ENCODE results near the gene PCDH19. TPM values are rescaled to one million over a fixed set of nuclear protein-coding genes. Genes with fewer than 3 reads are reported as not detected.

Gene PCDH19
- total RNA-seq, 1 donor from 2014 or later = 0.27 TPM

DNA sequence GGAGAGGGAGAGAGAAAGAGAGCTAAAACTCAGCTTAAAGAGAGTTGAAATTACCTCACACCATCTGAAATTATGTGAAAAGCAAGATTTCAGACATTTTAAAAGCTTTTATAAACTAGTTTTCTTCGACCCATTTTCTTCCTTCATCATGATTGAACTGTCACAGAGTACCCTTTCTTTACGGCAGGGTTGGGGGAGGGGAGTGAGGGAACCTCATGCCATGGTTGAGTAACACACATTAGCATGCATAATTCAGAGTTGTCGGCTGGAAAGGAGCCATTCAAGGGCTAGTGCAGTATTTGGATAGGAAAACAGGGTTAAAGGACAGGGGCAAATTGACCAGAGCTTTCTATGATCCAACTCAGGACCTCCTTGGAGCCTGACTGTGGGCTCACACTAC is 46.2 kb downstream of the PCDH19 start:
- Histone ChIP-seq H3K9me3 (no peaks in the 10 kb centered on the region), H3K4me1 (no peaks in the 10 kb centered on the region), H3K4me3 (no peak overlapping the region), H3K36me3 (no peaks in the 10 kb centered on the region), H3K27me3 (ENCODE audit: low read depth) (no peaks in the 10 kb centered on the region), H3K27ac (no peak overlapping the region)
- intact Hi-C loops (cut with DNase I) = no loop called here
- TF ChIP-seq, protein P1, sequence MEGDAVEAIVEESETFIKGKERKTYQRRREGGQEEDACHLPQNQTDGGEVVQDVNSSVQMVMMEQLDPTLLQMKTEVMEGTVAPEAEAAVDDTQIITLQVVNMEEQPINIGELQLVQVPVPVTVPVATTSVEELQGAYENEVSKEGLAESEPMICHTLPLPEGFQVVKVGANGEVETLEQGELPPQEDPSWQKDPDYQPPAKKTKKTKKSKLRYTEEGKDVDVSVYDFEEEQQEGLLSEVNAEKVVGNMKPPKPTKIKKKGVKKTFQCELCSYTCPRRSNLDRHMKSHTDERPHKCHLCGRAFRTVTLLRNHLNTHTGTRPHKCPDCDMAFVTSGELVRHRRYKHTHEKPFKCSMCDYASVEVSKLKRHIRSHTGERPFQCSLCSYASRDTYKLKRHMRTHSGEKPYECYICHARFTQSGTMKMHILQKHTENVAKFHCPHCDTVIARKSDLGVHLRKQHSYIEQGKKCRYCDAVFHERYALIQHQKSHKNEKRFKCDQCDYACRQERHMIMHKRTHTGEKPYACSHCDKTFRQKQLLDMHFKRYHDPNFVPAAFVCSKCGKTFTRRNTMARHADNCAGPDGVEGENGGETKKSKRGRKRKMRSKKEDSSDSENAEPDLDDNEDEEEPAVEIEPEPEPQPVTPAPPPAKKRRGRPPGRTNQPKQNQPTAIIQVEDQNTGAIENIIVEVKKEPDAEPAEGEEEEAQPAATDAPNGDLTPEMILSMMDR (IDR thresholded peaks at IDR 0.05) = no peak
- DNase-seq (no peak), ATAC-seq (no peak)

DNA sequence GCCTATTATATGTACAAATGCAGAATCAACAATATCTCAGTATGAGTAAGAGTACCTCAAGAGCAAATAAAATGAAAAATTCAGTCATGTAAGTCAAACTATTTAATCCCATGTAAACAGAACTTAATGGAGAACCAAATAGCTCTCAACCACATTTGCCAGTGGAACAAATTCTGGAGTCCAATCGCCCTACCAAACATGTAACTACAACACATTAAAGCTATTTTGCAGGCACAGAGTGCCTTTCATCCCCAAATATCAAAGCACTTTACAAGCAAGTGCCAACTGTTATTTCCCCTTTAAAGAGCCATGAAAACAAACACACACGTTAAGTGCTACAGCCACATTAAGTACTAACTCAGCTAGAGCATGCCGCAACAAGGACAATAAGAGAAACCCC is 51.3 kb downstream of the PCDH19 start:
- H3K27me3 ChIP-seq (ENCODE audit: low read depth) = no peaks in the 10 kb centered on the region
- H3K9me3 ChIP-seq = no peaks in the 10 kb centered on the region
- TF ChIP-seq, protein P1 (IDR thresholded peaks at IDR 0.05) = no peak
- ATAC-seq (no peak), DNase-seq (no peak)
- intact Hi-C loops (cut with DNase I) = no loop called here
- H3K4me3 ChIP-seq = no peak overlapping the region
- H3K36me3 ChIP-seq = no peaks in the 10 kb centered on the region
- no peak overlapping the region for H3K27ac ChIP-seq
- H3K4me1 ChIP-seq = no peaks in the 10 kb centered on the region

DNA sequence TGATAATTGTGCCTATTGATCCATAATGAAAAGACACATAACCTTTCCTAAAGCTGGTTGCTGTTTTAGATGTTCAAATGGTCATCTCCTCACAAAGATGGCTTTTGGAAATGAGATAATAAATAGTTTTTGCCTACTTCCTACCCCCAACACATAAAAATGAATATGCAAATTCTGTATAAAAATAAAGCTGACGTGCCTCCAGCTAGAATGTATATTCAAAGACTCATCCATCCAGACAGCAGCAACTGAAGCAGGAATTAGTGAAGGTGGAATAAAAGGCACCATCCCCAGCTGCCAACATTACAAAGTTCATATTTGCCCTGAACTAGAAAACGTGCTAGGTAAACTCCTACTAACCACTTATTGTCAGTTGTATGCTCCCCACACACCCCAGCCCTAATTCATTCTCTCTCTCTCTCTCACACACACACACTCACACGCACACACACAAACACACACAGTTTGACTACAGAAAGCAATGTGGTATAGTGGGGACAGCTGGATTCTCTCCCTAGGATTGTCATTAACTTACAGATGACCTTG is 53.6 kb downstream of the PCDH19 start:
- ATAC-seq (no peak), DNase-seq (no peak)
- Histone ChIP-seq H3K9me3 (no peaks in the 10 kb centered on the region), H3K4me1 (no peaks in the 10 kb centered on the region), H3K36me3 (no peaks in the 10 kb centered on the region), H3K27ac (no peak overlapping the region), H3K4me3 (no peak overlapping the region), H3K27me3 (ENCODE audit: low read depth) (no peaks in the 10 kb centered on the region)
- intact Hi-C loops (cut with DNase I) = no loop called here
- TF ChIP-seq, protein P1 (IDR thresholded peaks at IDR 0.05) = no peak

DNA sequence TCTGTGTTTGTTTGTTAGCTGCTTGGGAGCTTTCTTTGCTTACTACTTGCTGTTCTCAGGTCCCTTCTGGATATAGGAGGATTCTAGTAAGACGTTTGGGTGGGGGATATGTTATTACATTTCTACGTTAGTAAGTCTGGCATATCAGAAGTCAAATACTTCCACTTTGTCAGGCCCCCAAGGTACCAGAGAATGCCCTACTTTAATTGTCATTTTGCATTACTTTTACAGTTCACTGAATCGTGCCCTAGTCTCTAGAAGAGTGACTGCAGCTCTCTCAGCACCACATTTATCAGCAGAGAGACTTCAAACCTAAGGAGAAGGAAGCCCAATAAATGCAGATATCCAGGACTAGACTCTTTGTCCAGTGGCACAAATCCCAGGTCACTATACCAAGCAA is 54.4 kb downstream of the PCDH19 start:
- H3K9me3 ChIP-seq = no peaks in the 10 kb centered on the region
- TF ChIP-seq, protein P1 (IDR thresholded peaks at IDR 0.05) = no peak
- no peak overlapping the region for H3K4me3 ChIP-seq
- DNase-seq = no peak
- H3K4me1 ChIP-seq = no peaks in the 10 kb centered on the region
- ATAC-seq = no peak
- H3K27ac ChIP-seq = no peak overlapping the region
- intact Hi-C loops (cut with DNase I) = no loop called here
- H3K36me3 ChIP-seq = no peaks in the 10 kb centered on the region
- no peaks in the 10 kb centered on the region for H3K27me3 ChIP-seq (ENCODE audit: low read depth)

DNA sequence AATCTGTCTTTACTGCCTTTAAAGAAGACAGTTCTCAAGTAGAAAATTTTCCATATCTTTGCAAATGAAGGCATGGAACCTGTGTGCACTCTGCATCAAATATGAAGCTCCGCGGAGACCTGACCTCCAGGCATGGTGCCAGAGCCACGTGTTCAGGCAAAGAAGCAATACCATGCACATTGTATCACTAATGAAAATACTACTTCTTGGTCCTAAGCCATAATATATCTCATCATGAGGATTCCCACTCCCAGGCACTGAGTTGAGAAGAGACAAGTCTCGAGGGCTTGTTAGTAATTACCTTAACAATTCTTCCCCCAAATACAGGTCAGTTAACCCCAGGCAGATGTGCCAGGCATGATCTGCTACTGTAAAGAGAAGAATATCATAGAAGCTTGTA is 56.7 kb downstream of the PCDH19 start:
- intact Hi-C loops (cut with DNase I) = no loop called here
- ATAC-seq (no peak), DNase-seq (no peak)
- Histone ChIP-seq H3K4me3 (no peak overlapping the region), H3K4me1 (no peaks in the 10 kb centered on the region), H3K36me3 (no peaks in the 10 kb centered on the region), H3K9me3 (no peaks in the 10 kb centered on the region), H3K27ac (no peak overlapping the region), H3K27me3 (ENCODE audit: low read depth) (no peaks in the 10 kb centered on the region)
- TF ChIP-seq, protein P1 (IDR thresholded peaks at IDR 0.05) = no peak
